Measurements from ENCODE around the gene KLB.
"Not testable (repeated sequence)": the region's sequence is repeated elsewhere in the genome, so short reads cannot be mapped to it uniquely, and the experiment has no call there.

Gene KLB

DNA sequence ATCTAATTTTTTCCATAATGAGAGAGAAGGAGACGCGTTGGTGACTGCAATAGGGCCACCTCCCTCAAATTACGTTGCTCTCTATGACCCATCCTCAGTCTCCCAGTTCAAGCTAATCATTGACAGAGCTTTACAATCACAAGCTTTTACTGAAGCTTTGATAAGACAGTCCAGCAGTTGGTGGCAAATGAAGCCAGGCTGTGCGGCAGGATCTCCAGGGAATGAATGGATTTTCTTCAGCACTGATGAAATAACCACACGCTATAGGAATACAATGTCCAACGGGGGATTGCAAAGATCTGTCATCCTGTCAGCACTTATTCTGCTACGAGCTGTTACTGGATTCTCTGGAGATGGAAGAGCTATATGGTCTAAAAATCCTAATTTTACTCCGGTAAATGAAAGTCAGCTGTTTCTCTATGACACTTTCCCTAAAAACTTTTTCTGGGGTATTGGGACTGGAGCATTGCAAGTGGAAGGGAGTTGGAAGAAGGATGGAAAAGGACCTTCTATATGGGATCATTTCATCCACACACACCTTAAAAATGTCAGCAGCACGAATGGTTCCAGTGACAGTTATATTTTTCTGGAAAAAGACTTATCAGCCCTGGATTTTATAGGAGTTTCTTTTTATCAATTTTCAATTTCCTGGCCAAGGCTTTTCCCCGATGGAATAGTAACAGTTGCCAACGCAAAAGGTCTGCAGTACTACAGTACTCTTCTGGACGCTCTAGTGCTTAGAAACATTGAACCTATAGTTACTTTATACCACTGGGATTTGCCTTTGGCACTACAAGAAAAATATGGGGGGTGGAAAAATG is at the start of gene KLB:
KLB (plus strand) TSS at position 168 of the 821 bp plus-strand sequence; CDS start at position 188, 20 bp downstream.
- no peaks in the 10 kb centered on the region for H3K9me3 ChIP-seq (ENCODE audit: control insufficient read depth in 2 of 2, low read length in 2 of 2)
- no peak within 1 kb of the TSS for H3K4me3 ChIP-seq (ENCODE audit: low read length in 2 of 2)
- no peaks in the 10 kb centered on the region for H3K27me3 ChIP-seq (ENCODE audit: control insufficient read depth in 1 of 2, insufficient read depth in 2 of 2, low read length in 2 of 2)
- H3K4me1 ChIP-seq (ENCODE audit: control insufficient read depth, insufficient read depth, low read length) = no peaks in the 10 kb centered on the region
- H3K36me3 ChIP-seq (ENCODE audit: control insufficient read depth in 2 of 2, insufficient read depth in 2 of 2, low read length in 2 of 2) = no peaks in the 10 kb centered on the region
- no peak within 1 kb of the TSS for H3K27ac ChIP-seq (ENCODE audit: low read length)
- H3K9ac ChIP-seq (ENCODE audit: low read length in 2 of 2) = no peak within 1 kb of the TSS

DNA sequence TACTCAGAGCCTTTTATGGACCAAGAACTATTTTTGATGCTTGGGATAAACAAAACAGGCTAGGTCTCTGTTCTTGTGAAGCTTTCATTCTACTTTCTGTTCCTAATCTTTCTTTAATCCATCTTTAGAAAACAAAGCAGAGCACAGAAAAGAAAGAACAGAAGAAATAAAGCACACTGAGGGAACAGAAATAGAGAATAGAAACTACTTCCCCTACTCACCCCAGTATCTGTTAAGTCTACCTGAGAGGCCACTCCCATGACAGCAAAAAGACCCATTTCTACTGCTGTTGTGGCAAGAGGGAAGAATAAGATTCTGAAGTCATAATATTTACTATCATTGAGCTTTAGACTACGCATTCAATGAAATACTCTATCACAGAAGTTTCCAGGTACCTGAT is 49.7 kb upstream of the KLB start:
- Histone ChIP-seq H3K9me3 (ENCODE audit: control insufficient read depth in 2 of 2, low read length in 2 of 2) (no peaks in the 10 kb centered on the region), H3K4me1 (ENCODE audit: control insufficient read depth, insufficient read depth, low read length) (peaks cover 7% of the 10 kb centered on the region), H3K36me3 (ENCODE audit: control insufficient read depth in 2 of 2, insufficient read depth in 2 of 2, low read length in 2 of 2) (no peaks in the 10 kb centered on the region), H3K4me3 (ENCODE audit: low read length in 2 of 2) (no peak overlapping the region), H3K27me3 (ENCODE audit: control insufficient read depth in 1 of 2, insufficient read depth in 2 of 2, low read length in 2 of 2) (no peaks in the 10 kb centered on the region), H3K9ac (ENCODE audit: low read length in 2 of 2) (no peak overlapping the region), H3K27ac (ENCODE audit: low read length) (no peak overlapping the region)

DNA sequence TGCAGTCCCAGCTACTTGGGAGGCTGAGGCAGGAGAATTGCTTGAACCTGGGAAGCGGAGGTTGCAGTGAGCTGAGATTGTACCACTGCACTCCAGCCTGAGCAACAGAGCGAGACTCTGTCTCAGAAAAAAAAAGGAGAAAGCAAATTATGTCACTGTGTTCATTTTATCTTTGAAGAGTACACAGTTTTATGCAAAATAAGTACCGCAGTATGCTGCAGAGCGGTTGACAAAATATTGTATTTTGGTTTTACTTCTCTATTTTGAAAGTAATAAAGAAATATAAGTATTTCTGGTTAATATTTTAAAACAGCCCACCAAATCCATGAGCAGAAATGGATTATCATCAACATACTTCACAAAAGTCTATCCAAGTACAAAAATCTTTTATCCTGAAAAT is 46.1 kb upstream of the KLB start:
- not testable (repeated sequence) for H3K36me3 ChIP-seq (ENCODE audit: control insufficient read depth in 2 of 2, insufficient read depth in 2 of 2, low read length in 2 of 2); H3K27ac ChIP-seq (ENCODE audit: low read length); H3K9ac ChIP-seq (ENCODE audit: low read length in 2 of 2); H3K4me1 ChIP-seq (ENCODE audit: control insufficient read depth, insufficient read depth, low read length); H3K9me3 ChIP-seq (ENCODE audit: control insufficient read depth in 2 of 2, low read length in 2 of 2); H3K27me3 ChIP-seq (ENCODE audit: control insufficient read depth in 1 of 2, insufficient read depth in 2 of 2, low read length in 2 of 2); H3K4me3 ChIP-seq (ENCODE audit: low read length in 2 of 2)

DNA sequence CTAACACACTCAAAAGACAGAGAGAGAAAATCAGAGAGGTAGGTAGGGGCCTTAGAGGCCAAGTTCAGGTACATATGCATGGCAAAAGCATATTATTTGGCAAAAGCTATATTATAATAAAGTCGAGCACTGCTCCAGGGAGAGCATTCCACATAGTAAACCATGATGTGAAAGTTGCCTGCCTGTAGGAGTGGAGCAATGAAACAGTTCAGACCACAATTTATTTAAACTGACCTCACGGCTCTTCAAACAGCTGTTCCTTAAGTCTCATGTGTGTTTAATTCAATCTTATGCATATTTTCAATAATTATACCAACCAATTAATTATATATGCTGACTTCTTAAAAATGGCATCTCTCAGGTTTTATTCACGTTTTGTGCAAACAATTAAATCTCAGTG is 43.9 kb upstream of the KLB start:
- no peaks in the 10 kb centered on the region for H3K27me3 ChIP-seq (ENCODE audit: control insufficient read depth in 1 of 2, insufficient read depth in 2 of 2, low read length in 2 of 2)
- H3K9me3 ChIP-seq (ENCODE audit: control insufficient read depth in 2 of 2, low read length in 2 of 2) = no peaks in the 10 kb centered on the region
- H3K4me3 ChIP-seq (ENCODE audit: low read length in 2 of 2) = no peak overlapping the region
- H3K4me1 ChIP-seq (ENCODE audit: control insufficient read depth, insufficient read depth, low read length) = peaks cover 5% of the 10 kb centered on the region
- H3K9ac ChIP-seq (ENCODE audit: low read length in 2 of 2) = no peak overlapping the region
- no peak overlapping the region for H3K27ac ChIP-seq (ENCODE audit: low read length)
- no peaks in the 10 kb centered on the region for H3K36me3 ChIP-seq (ENCODE audit: control insufficient read depth in 2 of 2, insufficient read depth in 2 of 2, low read length in 2 of 2)

DNA sequence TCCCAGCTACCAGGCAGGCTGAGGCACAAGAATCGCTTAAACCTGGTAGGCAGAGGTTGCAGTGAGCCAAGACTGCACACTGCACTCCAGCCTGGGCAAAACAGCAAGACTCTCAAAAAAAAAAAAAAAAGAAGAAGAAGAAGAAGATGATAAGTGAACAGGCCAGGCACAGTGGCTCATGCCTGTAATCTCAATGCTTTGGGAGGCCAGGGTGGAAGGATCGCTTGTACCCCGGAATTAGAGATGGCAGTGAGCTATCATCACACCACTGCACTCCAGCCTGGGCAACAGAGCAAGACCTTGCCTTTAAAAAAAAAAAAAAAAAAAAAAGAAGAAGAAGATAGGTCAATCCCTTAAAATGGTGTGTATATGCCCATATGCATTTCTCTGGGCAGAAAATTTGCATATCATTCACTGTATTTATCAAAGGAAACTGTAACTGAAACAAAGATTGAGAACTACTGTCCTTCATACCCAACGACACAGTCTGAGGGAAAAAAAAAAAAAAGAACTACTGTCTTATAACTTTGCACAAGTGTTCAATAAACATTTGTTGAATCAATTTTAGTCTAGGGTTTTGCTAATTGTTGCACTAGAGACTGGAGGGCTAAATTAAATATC is 42.8 kb upstream of the KLB start:
- Histone ChIP-seq H3K27ac (ENCODE audit: low read length) (no peak overlapping the region), H3K4me1 (ENCODE audit: control insufficient read depth, insufficient read depth, low read length) (peaks cover 5% of the 10 kb centered on the region), H3K9me3 (ENCODE audit: control insufficient read depth in 2 of 2, low read length in 2 of 2) (no peaks in the 10 kb centered on the region), H3K4me3 (ENCODE audit: low read length in 2 of 2) (no peak overlapping the region), H3K9ac (ENCODE audit: low read length in 2 of 2) (no peak overlapping the region), H3K27me3 (ENCODE audit: control insufficient read depth in 1 of 2, insufficient read depth in 2 of 2, low read length in 2 of 2) (no peaks in the 10 kb centered on the region), H3K36me3 (ENCODE audit: control insufficient read depth in 2 of 2, insufficient read depth in 2 of 2, low read length in 2 of 2) (no peaks in the 10 kb centered on the region)

DNA sequence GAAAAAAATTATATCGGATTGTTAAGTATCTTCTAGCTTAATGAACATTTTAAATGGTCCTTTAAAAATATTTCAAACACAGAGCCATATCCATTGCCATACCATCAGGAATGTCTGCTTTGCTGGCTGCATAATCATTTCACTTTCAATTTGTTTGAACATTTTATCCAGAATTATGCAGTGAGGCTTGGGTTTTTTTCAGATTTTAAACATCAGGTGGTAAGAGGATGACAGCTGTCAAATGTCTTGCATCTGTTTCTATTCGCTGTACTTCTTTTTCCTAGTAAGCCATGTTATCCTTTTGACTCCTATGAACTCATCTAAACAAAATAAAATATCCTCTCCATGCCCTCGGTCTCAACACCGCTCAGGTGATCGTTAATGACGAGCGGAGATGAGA is 41.4 kb upstream of the KLB start:
- Histone ChIP-seq H3K36me3 (ENCODE audit: control insufficient read depth in 2 of 2, insufficient read depth in 2 of 2, low read length in 2 of 2) (no peaks in the 10 kb centered on the region), H3K4me1 (ENCODE audit: control insufficient read depth, insufficient read depth, low read length) (peaks cover 5% of the 10 kb centered on the region), H3K4me3 (ENCODE audit: low read length in 2 of 2) (peak overlapping the region; percentile 69 to 96), H3K9me3 (ENCODE audit: control insufficient read depth in 2 of 2, low read length in 2 of 2) (no peaks in the 10 kb centered on the region), H3K27ac (ENCODE audit: low read length) (peak overlapping the region; percentile 81), H3K9ac (ENCODE audit: low read length in 2 of 2) (peak overlapping the region; percentile 65 to 86), H3K27me3 (ENCODE audit: control insufficient read depth in 1 of 2, insufficient read depth in 2 of 2, low read length in 2 of 2) (no peaks in the 10 kb centered on the region)

DNA sequence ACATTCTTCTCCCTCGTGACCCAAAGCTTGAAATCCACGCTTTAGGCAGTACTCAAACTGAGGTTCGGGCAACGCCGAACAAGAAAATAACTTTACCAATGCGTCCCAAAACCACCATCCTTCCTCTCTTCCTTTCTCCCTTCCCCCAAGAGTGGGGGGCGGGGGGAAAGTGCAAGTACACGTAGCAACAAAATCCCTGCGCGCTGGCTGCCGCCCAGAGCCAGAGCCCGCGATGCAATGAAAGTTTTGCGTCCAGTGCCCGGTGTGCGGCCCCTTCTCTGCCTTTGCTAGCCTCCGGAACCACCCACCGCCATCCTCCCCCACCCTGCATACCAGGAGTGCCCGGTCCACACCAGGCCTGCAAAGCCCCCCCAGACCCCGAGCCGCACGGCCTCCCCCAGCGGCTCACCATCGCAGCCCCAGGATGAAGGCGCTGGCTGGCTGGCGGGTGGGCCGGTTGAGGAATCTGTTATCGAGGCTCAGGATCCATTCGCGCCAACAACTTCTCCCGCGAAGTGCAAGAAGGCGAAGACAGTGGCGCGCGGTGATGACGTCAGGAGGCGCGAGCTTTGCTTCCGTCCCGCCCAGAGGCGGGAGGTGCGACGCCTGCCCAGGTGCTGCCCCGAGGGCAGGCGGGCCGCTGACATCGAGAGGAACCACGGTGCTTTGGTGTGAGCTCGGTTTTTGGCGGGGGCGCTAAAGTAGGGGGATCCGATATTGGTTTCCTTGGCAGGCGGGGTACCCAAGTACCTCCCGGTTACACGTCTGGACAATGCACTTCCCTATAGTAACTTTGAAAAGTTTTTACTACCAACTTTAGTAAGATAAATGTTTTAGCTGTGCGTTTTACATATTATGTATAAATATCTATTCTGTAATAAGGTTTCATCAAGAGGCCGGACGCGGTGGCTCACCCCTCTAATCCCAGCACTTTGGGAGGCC is 40.6 kb upstream of the KLB start, which contains the start of gene RFC1:
RFC1 (minus strand) TSS at position 533 of the 942 bp plus-strand sequence; CDS start at position 412, 121 bp downstream.
- H3K36me3 ChIP-seq (ENCODE audit: control insufficient read depth in 2 of 2, insufficient read depth in 2 of 2, low read length in 2 of 2) = no peaks in the 10 kb centered on the region
- H3K9ac ChIP-seq (ENCODE audit: low read length in 2 of 2) = peak within 1 kb of the TSS; percentile 65 to 86
- peaks cover 5% of the 10 kb centered on the region for H3K4me1 ChIP-seq (ENCODE audit: control insufficient read depth, insufficient read depth, low read length)
- no peaks in the 10 kb centered on the region for H3K9me3 ChIP-seq (ENCODE audit: control insufficient read depth in 2 of 2, low read length in 2 of 2)
- H3K27ac ChIP-seq (ENCODE audit: low read length) = peak within 1 kb of the TSS; percentile 81
- H3K4me3 ChIP-seq (ENCODE audit: low read length in 2 of 2) = peak within 1 kb of the TSS; percentile 69 to 96
- H3K27me3 ChIP-seq (ENCODE audit: control insufficient read depth in 1 of 2, insufficient read depth in 2 of 2, low read length in 2 of 2) = no peaks in the 10 kb centered on the region

DNA sequence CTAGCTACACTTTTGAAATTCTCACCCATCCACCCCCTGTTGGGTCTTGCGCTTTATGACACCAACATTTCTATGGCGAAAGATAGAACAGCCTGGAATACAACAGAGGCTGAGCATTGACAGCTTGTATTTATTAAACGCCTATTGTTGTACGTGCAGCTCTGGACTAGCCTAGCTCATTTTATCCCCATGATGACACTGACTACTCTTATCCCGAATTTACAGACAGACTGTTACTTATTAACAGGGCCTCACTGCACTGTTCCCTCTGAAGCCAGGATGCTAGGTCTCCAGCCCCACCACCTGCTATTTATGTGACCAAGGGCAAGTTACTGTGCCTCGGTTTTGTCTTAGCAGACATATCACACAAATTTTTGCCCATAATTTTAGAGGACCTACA is 39.6 kb upstream of the KLB start:
- no peak overlapping the region for H3K4me3 ChIP-seq (ENCODE audit: low read length in 2 of 2)
- no peak overlapping the region for H3K9ac ChIP-seq (ENCODE audit: low read length in 2 of 2)
- no peaks in the 10 kb centered on the region for H3K36me3 ChIP-seq (ENCODE audit: control insufficient read depth in 2 of 2, insufficient read depth in 2 of 2, low read length in 2 of 2)
- H3K9me3 ChIP-seq (ENCODE audit: control insufficient read depth in 2 of 2, low read length in 2 of 2) = no peaks in the 10 kb centered on the region
- peaks cover 5% of the 10 kb centered on the region for H3K4me1 ChIP-seq (ENCODE audit: control insufficient read depth, insufficient read depth, low read length)
- no peaks in the 10 kb centered on the region for H3K27me3 ChIP-seq (ENCODE audit: control insufficient read depth in 1 of 2, insufficient read depth in 2 of 2, low read length in 2 of 2)
- H3K27ac ChIP-seq (ENCODE audit: low read length) = no peak overlapping the region

DNA sequence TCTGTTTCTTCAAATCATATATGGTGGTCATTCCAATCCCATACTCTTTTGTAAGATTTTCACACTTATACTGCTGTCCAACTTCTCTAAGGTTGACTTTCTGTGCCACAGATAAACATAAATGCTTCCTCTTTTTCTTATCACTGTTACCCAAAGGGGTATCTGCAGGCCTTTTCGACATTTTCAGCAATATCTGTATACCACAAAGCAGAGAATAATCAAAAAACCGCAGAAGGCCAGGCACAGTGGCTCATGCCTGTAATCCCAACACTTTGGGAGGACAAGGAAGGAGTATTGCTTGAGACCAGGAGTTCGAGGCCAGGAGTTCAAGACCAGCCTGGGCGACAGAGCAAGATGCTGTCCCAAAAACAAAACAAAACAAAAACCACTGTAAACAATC is 37.4 kb upstream of the KLB start:
- Histone ChIP-seq H3K9me3 (ENCODE audit: control insufficient read depth in 2 of 2, low read length in 2 of 2) (no peaks in the 10 kb centered on the region), H3K27ac (ENCODE audit: low read length) (no peak overlapping the region), H3K27me3 (ENCODE audit: control insufficient read depth in 1 of 2, insufficient read depth in 2 of 2, low read length in 2 of 2) (no peaks in the 10 kb centered on the region), H3K4me1 (ENCODE audit: control insufficient read depth, insufficient read depth, low read length) (peaks cover 4% of the 10 kb centered on the region), H3K9ac (ENCODE audit: low read length in 2 of 2) (no peak overlapping the region), H3K4me3 (ENCODE audit: low read length in 2 of 2) (no peak overlapping the region), H3K36me3 (ENCODE audit: control insufficient read depth in 2 of 2, insufficient read depth in 2 of 2, low read length in 2 of 2) (no peaks in the 10 kb centered on the region)

DNA sequence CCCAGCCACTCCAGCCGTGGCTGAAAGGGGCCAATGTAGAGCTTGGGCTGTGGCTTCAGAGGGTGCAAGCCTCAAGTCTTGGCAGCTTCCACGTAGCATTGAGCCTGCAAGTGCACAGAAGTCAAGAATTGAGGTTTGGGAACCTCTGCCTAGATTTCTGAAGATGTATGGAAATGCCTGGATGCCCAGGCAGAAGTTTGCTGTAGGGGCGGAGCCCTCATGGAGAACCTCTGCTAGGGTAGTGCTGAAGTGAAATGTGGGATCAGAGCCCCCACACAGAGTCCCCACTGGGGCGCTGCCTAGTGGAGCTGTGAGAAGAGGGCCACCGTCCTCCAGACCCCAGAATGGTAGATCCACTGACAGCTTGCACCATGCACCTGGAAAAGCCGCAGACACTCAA is 35.5 kb upstream of the KLB start:
- not testable (repeated sequence) for H3K27ac ChIP-seq (ENCODE audit: low read length); H3K9ac ChIP-seq (ENCODE audit: low read length in 2 of 2); H3K9me3 ChIP-seq (ENCODE audit: control insufficient read depth in 2 of 2, low read length in 2 of 2); H3K36me3 ChIP-seq (ENCODE audit: control insufficient read depth in 2 of 2, insufficient read depth in 2 of 2, low read length in 2 of 2); H3K27me3 ChIP-seq (ENCODE audit: control insufficient read depth in 1 of 2, insufficient read depth in 2 of 2, low read length in 2 of 2); H3K4me1 ChIP-seq (ENCODE audit: control insufficient read depth, insufficient read depth, low read length); H3K4me3 ChIP-seq (ENCODE audit: low read length in 2 of 2)

All from stomach smooth muscle (tissue), 2 donors.